ENCODE measurements around the gene SIRT5. TPM values are rescaled to one million over a fixed set of nuclear protein-coding genes. Genes with fewer than 3 reads are reported as not detected.
A peak's percentile ranks its signal among the peaks of the same experiment; 100 is the strongest.

SIRT5 gene
- total RNA-seq, 1 experiment from 2014 or later: 13.8 TPM

GRCh38 chr6:13614926-13615791 is 40.8 kb downstream of the SIRT5 start, which contains the start of gene NOL7 (continued):
- TF ChIP-seq ZBTB33 (IDR thresholded peaks at IDR 0.05; ENCODE audit: extremely low read depth, insufficient replicate concordance, low read length) (peak; percentile 70), POLR2A (IDR thresholded peaks at IDR 0.05; ENCODE audit: borderline replicate concordance, extremely low read depth, insufficient read depth, insufficient read length) (peak; percentile 89), SIN3A (IDR thresholded peaks at IDR 0.05; ENCODE audit: low read depth) (peak; percentile 91)

GRCh38 chr6:13615792-13616120 is 41.4 kb downstream of the SIRT5 start:
- ChIA-PET CTCF (interaction anchor here (0.7 to 2.5 kb wide), 9 partner anchors 8 to 421 kb away, joined by 3 to 20 read pairs (median 4); partner anchors contain the start of gene SIRT5), RAD21 (ENCODE audit: low non-redundant PET in 1 of 2, low total read pairs in 2 of 2, uncharacterized antibody in 2 of 2, unreplicated experiment in 2 of 2) (no interaction called here), POLR2A (interaction anchor here (0.8 to 1.6 kb wide), 6 partner anchors 9 to 287 kb away, joined by 3 to 5 read pairs (median 4); partner anchors contain the start of genes SIRT5 and TBC1D7)
- H4K20me1 ChIP-seq (ENCODE audit: insufficient read depth): peaks cover 7% of the 10 kb centered on the region; the same call in 1 of the 2 replicates
- peak overlapping the region; percentile 71 for H3K27ac ChIP-seq (ENCODE audit: low read depth, low read length)
- DNase-seq (ENCODE audit: low read depth, low spot score) (no peak), ATAC-seq (peak; percentile 64)
- H3K4me2 ChIP-seq (ENCODE audit: low read length): peak overlapping the region; percentile 76
- intact Hi-C loops (cut with micrococcal nuclease): loop anchor here (2.0 kb wide), 1 partner anchor 41 kb away; the partner anchor contains the start of gene SIRT5
- BruUV-seq (replicated peaks): no TSS peak
- no peaks in the 10 kb centered on the region for H3K27me3 ChIP-seq (ENCODE audit: insufficient read depth, low read length)
- peaks cover 36 to 37% of the 10 kb centered on the region in 2 experiments; a peak in 3 of 4 replicates for H3K36me3 ChIP-seq (ENCODE audit: control insufficient read depth in 1 of 2, insufficient read depth in 2 of 2, low read length in 2 of 2)
- H3K79me2 ChIP-seq (ENCODE audit: insufficient read depth, low read length): peaks cover 42% of the 10 kb centered on the region
- H3K4me3 ChIP-seq (replicated peaks in 1 of 2; ENCODE audit: low read depth in 1 of 2, low read length in 2 of 2): peak overlapping the region; percentile 94 to 98
- H3K9me3 ChIP-seq (ENCODE audit: control insufficient read depth in 1 of 2, insufficient read depth in 1 of 2, low read depth in 1 of 2, low read length in 2 of 2): no peaks in the 10 kb centered on the region
- no peaks in the 10 kb centered on the region for H3K9me2 ChIP-seq (ENCODE audit: insufficient read depth)
- H3K9ac ChIP-seq (ENCODE audit: low read length): peak overlapping the region; percentile 87
- H2AFZ ChIP-seq (ENCODE audit: low read depth, low read length, poor library complexity, severe bottlenecking): no peak overlapping the region
- peaks cover 11 to 23% of the 10 kb centered on the region in 2 experiments; a peak in 3 of 4 replicates for H3K4me1 ChIP-seq (ENCODE audit: control insufficient read depth in 1 of 2, insufficient read depth in 2 of 2, low read length in 2 of 2)
- TF ChIP-seq CTCF (IDR thresholded peaks at IDR 0.05 in 2 of 3, conservative IDR thresholded peaks at IDR 0.05 in 1 of 3; ENCODE audit: borderline replicate concordance in 1 of 3, insufficient read depth in 1 of 3, low read depth in 2 of 3, low read length in 2 of 3): no peak
- TF ChIP-seq JUND (IDR thresholded peaks at IDR 0.05): no peak
- no peak for TF ChIP-seq REST (IDR thresholded peaks at IDR 0.05; ENCODE audit: low read depth)
- no peak for TF ChIP-seq SRF (IDR thresholded peaks at IDR 0.05; ENCODE audit: low read depth)
- TF ChIP-seq ZFX (IDR thresholded peaks at IDR 0.05): no peak
- no peak for TF ChIP-seq CBX3 (IDR thresholded peaks at IDR 0.05; ENCODE audit: low read depth)
- no peak for TF ChIP-seq EZH2phosphoT487 (IDR thresholded peaks at IDR 0.05; ENCODE audit: borderline replicate concordance)
- TF ChIP-seq ATF3 (IDR thresholded peaks at IDR 0.05): no peak
- no peak for TF ChIP-seq EGR1 (IDR thresholded peaks at IDR 0.05; ENCODE audit: low read depth)
- TF ChIP-seq SP1 (IDR thresholded peaks at IDR 0.05; ENCODE audit: low read depth): no peak
- no peak for TF ChIP-seq SIN3A (IDR thresholded peaks at IDR 0.05; ENCODE audit: low read depth)
- no peak for TF ChIP-seq ELF1 (IDR thresholded peaks at IDR 0.05; ENCODE audit: borderline replicate concordance, low read depth)
- no peak for TF ChIP-seq EZH2 (IDR thresholded peaks at IDR 0.05)
